H4 (cell line): ENCODE results near the gene MRPL19. TPM values are rescaled to one million over a fixed set of nuclear protein-coding genes. Genes with fewer than 3 reads are reported as not detected.
"Not testable (repeated sequence)": the region's sequence is repeated elsewhere in the genome, so short reads cannot be mapped to it uniquely, and the experiment has no call there.

ENCODE experiments used
- DNase-seq: peaks from one replicate; pipeline ENCODE4 v3.0.0-alpha.2; 2015; ENCODE audit warnings: low spot score
- total RNA-seq: library from RNA; depleted of rRNA; stranded (reverse); fragments of >200 nt; shearing (Covaris generic); gene quantifications from 2 replicates; pipeline ENCODE4 v1.2.3, GENCODE V29; 2014

The MRPL19 gene
- total RNA-seq, 1 experiment from 2014 or later: 67.9 TPM

- DNase-seq: no peak
Observed at GRCh38 chr2:75667884-75668283, 21.3 kb downstream of the MRPL19 start.

- DNase-seq: not testable (repeated sequence)
Observed at GRCh38 chr2:75675423-75675822, 28.8 kb downstream of the MRPL19 start.

GRCh38 chr2:75675908-75676307 is 29.3 kb downstream of the MRPL19 start:
- no peak for DNase-seq

DNA sequence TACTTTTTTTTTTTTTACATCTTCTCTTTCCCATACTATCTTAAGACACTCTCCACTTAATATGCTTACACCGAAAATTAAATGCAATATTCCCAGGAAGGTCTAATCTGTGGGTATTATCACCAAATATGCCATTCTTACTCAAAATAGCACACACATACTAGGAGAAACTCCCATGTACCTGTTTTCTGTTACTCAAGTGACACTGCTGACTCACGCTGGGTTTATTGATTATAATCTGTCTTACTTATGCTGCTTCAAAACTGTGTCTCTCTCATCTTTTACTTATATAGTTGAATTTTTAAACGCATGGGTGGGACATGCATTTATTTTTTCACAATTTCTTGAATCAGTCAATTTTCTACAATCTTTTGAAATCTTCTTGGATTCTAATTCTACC is 29.9 kb downstream of the MRPL19 start:
- DNase-seq: no peak

GRCh38 chr2:75679556-75679955 is 33.0 kb downstream of the MRPL19 start:
- DNase-seq: no peak

DNA sequence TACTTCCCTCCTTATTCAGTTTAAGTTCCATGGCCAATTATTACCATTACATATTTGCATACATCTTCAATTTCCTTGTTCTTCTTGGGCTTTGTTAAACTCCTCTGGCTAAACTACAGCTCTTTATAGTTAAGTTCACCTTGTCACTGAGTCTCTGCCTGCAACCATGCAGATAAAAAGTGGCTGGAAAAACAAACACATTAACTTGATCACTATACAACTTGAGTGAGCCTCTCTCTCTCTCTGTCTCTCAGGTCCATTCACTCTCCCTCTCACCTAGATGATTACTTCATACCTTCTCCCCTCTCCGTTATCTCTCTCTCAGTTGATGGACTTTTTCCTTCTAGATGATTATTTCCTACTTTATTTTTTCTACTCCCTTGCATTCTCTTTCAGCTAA is 33.8 kb downstream of the MRPL19 start:
- DNase-seq: no peak

GRCh38 chr2:75683430-75683829 is 36.8 kb downstream of the MRPL19 start:
- DNase-seq: not testable (repeated sequence)

GRCh38 chr2:75688196-75688595 is 41.6 kb downstream of the MRPL19 start:
- no peak for DNase-seq

DNA sequence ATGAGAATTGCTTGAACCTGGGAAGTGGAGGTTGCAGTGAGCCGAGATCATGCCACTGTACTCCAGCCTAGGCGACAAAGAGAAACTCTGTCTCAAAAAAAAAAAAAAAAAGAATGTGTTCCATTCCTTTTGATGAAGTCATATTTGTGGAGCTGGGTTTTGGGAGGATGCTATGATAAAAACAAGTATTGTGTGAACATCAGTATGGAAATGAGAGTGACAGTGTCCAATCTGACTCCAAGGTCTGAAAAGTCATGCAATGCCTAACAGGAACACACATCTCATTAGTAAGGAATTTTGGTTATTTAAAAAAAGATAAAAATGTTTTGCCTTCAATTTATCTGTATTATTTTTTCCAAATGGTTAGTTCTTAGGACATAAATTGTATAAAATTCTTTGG is 52.3 kb downstream of the MRPL19 start:
- no peak for DNase-seq

DNA sequence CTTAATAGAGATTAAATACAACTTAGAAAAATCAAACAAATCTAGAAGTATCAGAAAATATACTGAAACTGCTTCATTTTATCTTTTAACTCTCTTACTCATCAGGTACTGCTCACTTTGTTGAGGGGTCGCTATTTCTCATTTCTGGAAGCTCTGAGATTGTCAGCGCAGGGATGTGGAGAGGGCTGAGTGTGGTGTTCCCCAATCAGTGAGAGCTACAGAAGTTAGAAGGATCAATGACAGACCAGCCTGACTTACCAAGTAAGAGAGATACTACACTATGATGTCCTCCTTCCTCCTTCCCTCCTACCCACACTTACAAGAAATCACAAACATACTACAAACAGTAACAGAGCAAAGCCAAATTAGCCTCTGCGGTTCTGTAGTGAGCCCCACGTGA is 56.0 kb downstream of the MRPL19 start:
- no peak for DNase-seq

DNA sequence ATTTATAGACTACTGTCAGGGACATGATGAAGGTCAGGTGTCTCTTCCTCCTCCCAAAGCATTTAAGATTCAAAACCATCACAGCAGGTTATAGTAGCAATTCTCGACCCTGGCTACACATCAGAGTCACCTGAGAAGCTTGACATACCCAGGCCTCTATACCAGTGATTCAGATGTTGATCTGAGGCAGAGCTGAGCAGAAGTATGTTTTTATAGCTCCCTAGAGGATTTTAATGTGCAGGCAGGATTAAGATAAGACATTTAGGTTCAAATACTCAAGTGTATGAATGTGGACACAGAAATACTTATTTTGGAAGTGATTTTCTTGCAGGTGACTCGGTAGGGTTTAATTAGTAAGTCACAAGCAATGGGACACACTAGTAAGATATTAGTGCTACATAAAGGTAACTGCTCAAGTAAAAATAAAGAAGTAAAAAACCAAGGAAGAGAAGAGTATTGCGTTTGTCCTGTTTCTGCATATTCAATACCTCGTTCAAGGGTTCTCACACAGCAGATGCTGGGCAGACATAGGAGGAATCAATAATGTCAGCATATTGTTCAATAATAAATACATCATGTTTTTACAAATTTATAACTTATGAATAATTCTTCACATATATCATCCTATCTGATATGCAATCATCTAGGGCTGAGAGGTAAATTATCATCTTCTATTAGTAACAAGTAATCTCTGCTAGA is 57.2 kb downstream of the MRPL19 start:
- no peak for DNase-seq

DNA sequence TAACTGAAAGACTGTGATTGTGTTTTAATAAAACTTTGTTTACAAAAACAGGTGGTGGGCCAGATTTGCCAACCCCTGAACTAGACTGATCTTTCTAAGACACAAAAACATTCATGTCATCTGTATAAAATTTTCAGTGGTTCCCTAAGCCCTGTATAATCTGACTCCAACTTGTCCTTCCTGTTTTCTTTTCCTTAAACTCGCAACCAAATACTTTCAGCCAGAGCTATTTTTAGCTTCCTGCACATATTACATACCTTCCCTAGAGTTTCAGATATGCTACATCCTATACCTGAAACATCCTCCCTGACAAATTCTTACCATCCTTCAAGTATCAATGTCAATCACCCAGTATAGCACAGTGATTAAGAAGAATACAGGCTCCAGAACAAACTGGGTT is 59.3 kb downstream of the MRPL19 start:
- no peak for DNase-seq

GRCh38 chr2:75707901-75708300 is 61.3 kb downstream of the MRPL19 start:
- DNase-seq: no peak

- no peak for DNase-seq
Observed at GRCh38 chr2:75709297-75709696, 62.7 kb downstream of the MRPL19 start.

- no peak for DNase-seq
Observed at GRCh38 chr2:75710220-75710576, 63.6 kb downstream of the MRPL19 start.

DNA sequence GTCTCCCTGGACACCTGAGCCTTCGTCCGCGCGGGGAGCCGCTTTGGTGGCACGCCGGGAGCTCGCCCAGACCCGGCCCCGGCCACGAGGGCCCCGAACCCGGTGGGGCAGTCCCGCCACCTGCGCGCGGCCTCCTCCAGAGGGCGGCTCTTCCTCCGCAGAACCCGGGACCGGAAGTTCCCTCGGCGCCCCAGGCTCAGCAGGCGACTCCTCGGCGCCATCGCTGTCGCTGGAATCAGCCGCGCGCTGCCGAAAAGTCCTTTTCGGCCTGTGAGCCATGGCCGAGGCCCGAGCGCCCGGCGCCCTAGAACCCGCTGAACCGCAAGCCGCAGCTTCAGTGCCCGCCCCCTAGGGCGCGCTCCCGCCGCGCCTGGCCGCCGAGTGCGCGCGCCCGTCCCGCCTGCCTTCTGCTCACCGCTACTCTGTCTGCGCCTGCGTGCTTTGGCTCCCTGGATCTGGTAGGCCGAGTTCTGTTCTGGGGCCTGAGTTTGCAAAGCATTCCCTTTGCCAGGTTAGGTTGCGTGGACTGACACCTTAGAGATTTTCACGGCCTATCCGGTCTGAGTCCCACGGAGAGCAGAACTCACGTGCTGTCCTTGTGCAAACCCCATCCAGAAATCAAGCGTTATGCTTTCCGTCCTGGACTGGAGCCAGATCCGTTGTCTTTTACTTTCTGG is 64.1 kb downstream of the MRPL19 start, which contains the start of gene GCFC2:
TSS of gene GCFC2 (minus strand) at position 339 of the 677 bp plus-strand sequence. CDS start at position 279, 60 bp downstream.
- DNase-seq: peak; percentile 42

DNA sequence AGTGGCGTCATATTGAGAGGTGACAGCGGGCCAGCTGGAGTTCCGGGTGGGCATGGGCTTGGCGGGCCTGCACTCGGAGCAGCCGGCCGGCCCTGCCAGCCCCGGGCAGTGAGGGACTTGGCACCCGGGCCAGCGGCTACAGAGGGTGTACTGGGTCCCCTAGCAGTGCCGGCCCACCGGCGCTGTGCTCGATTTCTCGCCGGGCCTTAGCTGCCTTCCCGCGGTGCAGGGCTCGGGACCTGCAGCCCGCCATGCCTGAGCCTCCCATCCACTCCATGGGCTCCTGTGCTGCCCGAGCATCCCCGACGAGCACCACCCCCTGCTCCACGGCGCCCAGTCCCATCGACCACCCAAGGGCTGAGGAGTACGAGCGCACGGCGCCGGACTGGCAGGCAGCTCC is 65.0 kb downstream of the MRPL19 start:
- DNase-seq: not testable (repeated sequence)

GRCh38 chr2:75716406-75716805 is 69.8 kb downstream of the MRPL19 start:
- DNase-seq: no peak

DNA sequence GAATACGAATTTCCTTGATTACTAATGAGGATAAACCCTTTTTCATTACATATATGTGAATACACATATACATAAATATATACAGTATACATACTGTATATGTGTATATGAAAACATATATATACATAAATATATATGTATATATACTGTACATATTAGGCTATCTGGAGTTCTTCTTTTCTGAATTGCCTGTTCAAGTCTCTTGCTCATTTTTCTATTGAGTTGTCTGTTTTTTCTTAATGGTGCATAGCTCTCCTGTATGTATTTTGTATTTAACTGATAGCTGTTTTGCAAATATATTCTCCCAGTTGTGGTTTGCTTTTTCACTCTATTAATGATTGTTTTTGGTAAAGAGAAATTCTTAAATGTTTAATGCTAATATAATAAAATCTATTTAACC is 73.0 kb downstream of the MRPL19 start:
- no peak for DNase-seq

DNA sequence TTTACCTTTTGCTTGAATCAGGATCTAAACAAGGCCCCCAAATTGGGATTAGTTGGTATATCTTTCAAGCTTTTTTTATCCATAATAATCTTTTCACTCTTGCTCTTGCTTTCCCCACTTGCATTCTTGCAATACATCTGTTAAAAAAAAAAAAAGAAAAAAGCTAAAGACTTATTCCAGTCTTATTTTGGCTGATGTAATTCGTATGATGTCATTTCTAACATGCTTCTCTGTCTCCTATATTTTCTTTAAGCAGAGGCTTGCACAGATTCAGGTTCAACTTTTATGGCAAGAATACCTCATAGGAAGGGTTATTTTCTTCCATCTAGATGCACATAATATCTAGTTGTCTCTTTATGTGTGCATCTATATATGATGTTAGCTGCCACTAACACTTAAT is 73.9 kb downstream of the MRPL19 start:
- DNase-seq: no peak

DNA sequence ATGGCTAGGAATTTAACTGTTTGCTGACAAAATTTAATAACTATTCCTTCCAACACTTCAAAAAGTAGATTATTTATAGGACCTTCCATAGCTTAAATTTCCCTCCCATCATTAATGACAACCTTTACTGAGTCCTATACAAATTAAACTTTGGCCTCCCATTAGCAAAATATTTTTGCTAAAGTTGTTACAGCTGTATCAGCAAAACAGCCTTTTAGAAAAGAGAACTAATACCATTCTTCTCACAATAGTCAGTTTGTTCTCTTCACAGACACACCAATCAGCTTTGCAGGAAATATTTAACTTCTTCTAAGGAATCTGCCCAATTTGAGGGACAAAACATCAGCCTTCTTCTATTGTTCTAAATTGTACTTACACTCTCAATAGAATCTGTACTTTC is 76.1 kb downstream of the MRPL19 start:
- DNase-seq: no peak

GRCh38 chr2:75728614-75729419 is 82.2 kb downstream of the MRPL19 start:
- DNase-seq: no peak

- DNase-seq: no peak
Observed at GRCh38 chr2:75729861-75730260, 83.3 kb downstream of the MRPL19 start.
